GM23338 (cell line): Measurements from ENCODE around the gene CYP19A1. TPM values are rescaled to one million over a fixed set of nuclear protein-coding genes. Genes with fewer than 3 reads are reported as not detected.
"Not testable (repeated sequence)": the region's sequence is repeated elsewhere in the genome, so short reads cannot be mapped to it uniquely, and the experiment has no call there.

Source experiments
- ATAC-seq: fragments of 200-7000 bp; cut with Tn5 transposase; 3 replicates; pipeline ENCODE4 v1.9.1; 2020
- DNase-seq: peaks from one replicate; pipeline ENCODE4 v3.0.0-alpha.2; 2015; ENCODE audit warnings: low spot score
- H2AFZ ChIP-seq: fragments of 200-600 bp; sonication (generic); 2 replicates; pipeline ENCODE4 v1.8.0; 2016; ENCODE audit warnings: antibody characterized with exemption, mild to moderate bottlenecking, moderate library complexity
- H3F3A ChIP-seq: fragments of 200-600 bp; sonication (generic); replicated peaks from 2 replicates; pipeline ENCODE4 v1.8.0; 2017; ENCODE audit warnings: antibody characterized with exemption, mixed run types, low read depth
- H3K27ac ChIP-seq: fragments of 200-600 bp; sonication (generic); 2 replicates; pipeline ENCODE4 v1.6.1; 2016; ENCODE audit warnings: low read depth
- H3K27me3 ChIP-seq: fragments of 200-600 bp; sonication (generic); 2 replicates; pipeline ENCODE4 v1.8.0; 2016; ENCODE audit warnings: mild to moderate bottlenecking, mixed run types, moderate library complexity; ENCODE audit not compliant: insufficient read depth
- H3K36me3 ChIP-seq: fragments of 200-600 bp; sonication (generic); 2 replicates; pipeline ENCODE4 v1.8.0; 2016; ENCODE audit warnings: mild to moderate bottlenecking; ENCODE audit not compliant: insufficient read depth
- H3K4me1 ChIP-seq: fragments of 200-600 bp; sonication (generic); 2 replicates; pipeline ENCODE4 v1.8.0; 2016; ENCODE audit warnings: mild to moderate bottlenecking, moderate library complexity; ENCODE audit not compliant: insufficient read depth
- H3K4me2 ChIP-seq: fragments of 200-600 bp; sonication (generic); 2 replicates; pipeline ENCODE4 v1.7.1; 2017; ENCODE audit warnings: mixed run types
- H3K4me3 ChIP-seq: fragments of 200-600 bp; sonication (generic); 2 replicates; pipeline ENCODE4 v1.6.1; 2016; ENCODE audit warnings: mixed run types
- H3K79me2 ChIP-seq: fragments of 200-600 bp; sonication (generic); replicated peaks from 2 replicates; pipeline ENCODE4 v1.8.0; 2017; ENCODE audit warnings: mild to moderate bottlenecking; ENCODE audit not compliant: insufficient read depth
- H3K9me2 ChIP-seq: fragments of 200-600 bp; sonication (generic); 2 replicates; pipeline ENCODE4 v1.8.0; 2017; ENCODE audit not compliant: insufficient read depth
- H4K20me1 ChIP-seq: fragments of 200-600 bp; sonication (generic); replicated peaks from 2 replicates; pipeline ENCODE4 v1.8.0; 2017; ENCODE audit warnings: mild to moderate bottlenecking; ENCODE audit not compliant: insufficient read depth
- H3K27ac Mint-ChIP-seq: 2 replicates; pipeline ENCODE4 v1.8.0; 2020; ENCODE audit warnings: inconsistent platforms, mild to moderate bottlenecking, moderate library complexity, mixed read lengths
- H3K27me3 Mint-ChIP-seq: 3 replicates; pipeline ENCODE4 v1.8.0; 2022; ENCODE audit warnings: low read depth, mild to moderate bottlenecking, moderate library complexity, mixed read lengths, inconsistent platforms; ENCODE audit not compliant: insufficient read depth, poor library complexity
- H3K36me3 Mint-ChIP-seq: 3 replicates; pipeline ENCODE4 v1.8.0; 2021; ENCODE audit warnings: low read depth, mild to moderate bottlenecking, inconsistent platforms, moderate library complexity, mixed read lengths
- H3K4me1 Mint-ChIP-seq: 3 replicates; pipeline ENCODE4 v1.8.0; 2020; ENCODE audit warnings: mild to moderate bottlenecking, inconsistent platforms, mixed read lengths
- H3K4me3 Mint-ChIP-seq: 3 replicates; pipeline ENCODE4 v1.8.0; 2021; ENCODE audit warnings: moderate library complexity, mild to moderate bottlenecking, inconsistent platforms, mixed read lengths
- H3K9me3 Mint-ChIP-seq: 3 replicates; pipeline ENCODE4 v1.8.0; 2020; ENCODE audit warnings: moderate library complexity, mild to moderate bottlenecking, inconsistent platforms, mixed read lengths
- CREB1 ChIP-seq: fragments of 250-450 bp; sonication (Bioruptor Pico); IDR thresholded peaks from 2 replicates; pipeline ENCODE4 v1.5.0; 2020; ENCODE audit warnings: low read depth, mild to moderate bottlenecking, moderate library complexity
- CTCF ChIP-seq, 2 experiments: fragments of 200-600 bp in 1 of 2; sonication (generic) in 1 of 2; conservative IDR thresholded peaks; 2 replicates each; pipeline versions ENCODE4 v1.5.1 to v1.6.1; 2016 to 2017; ENCODE audit warnings: antibody characterized with exemption in 2 of 2, low read depth in 2 of 2, mild to moderate bottlenecking in 2 of 2, moderate library complexity in 1 of 2
- EZH2 ChIP-seq: fragments of 200-600 bp; sonication (generic); IDR thresholded peaks from one replicate; pipeline ENCODE4 v1.8.0; 2017; ENCODE audit warnings: antibody characterized with exemption, mild to moderate bottlenecking, low read depth; ENCODE audit not compliant: unreplicated experiment
- EZH2phosphoT487 ChIP-seq: fragments of 200-600 bp; sonication (generic); IDR thresholded peaks from one replicate; pipeline ENCODE4 v1.8.1; 2018; ENCODE audit warnings: antibody characterized with exemption; ENCODE audit not compliant: unreplicated experiment
- NANOG ChIP-seq: IDR thresholded peaks from 2 replicates; pipeline ENCODE4 v1.6.1; 2016; ENCODE audit warnings: antibody characterized with exemption, borderline replicate concordance
- POLR2AphosphoS5 ChIP-seq: IDR thresholded peaks from 2 replicates; pipeline ENCODE4 v1.6.1; 2016; ENCODE audit warnings: antibody characterized with exemption, low read depth
- REST ChIP-seq: IDR thresholded peaks from one replicate; pipeline ENCODE4 v1.6.1; 2018; ENCODE audit warnings: antibody characterized with exemption; ENCODE audit not compliant: unreplicated experiment
- ZNF114 ChIP-seq: fragments of 250-450 bp; sonication (Bioruptor Pico); IDR thresholded peaks from 2 replicates; pipeline ENCODE4 v1.5.0; 2020; ENCODE audit warnings: mild to moderate bottlenecking, moderate library complexity
- ZNF331 ChIP-seq: fragments of 250-450 bp; sonication (Bioruptor Pico); IDR thresholded peaks from 2 replicates; pipeline ENCODE4 v1.5.0; 2020; ENCODE audit warnings: low read depth, mild to moderate bottlenecking, moderate library complexity
- polyA plus RNA-seq: library from polyadenylated mRNA; unstranded; fragments of >200 nt; fragmentation: Nextera tagmentation; extraction: Ambion mirVana; gene quantifications from 2 replicates; pipeline ENCODE4 v1.2.1, GENCODE V29; 2016
- total RNA-seq: library from RNA; depleted of rRNA; stranded (reverse); fragments of >200 nt; shearing (Covaris generic); gene quantifications from 2 replicates; pipeline ENCODE4 v1.2.3, GENCODE V29; 2014

Gene CYP19A1
- total and polyA plus RNA-seq, 2 experiments from 2014 or later, result 0.42 TPM; not detected in 1

GRCh38 chr15:51189669-51190385, 148.6 kb downstream of the CYP19A1 start (continued):
- no peak for TF ChIP-seq CREB1 (CRISPR knock-in tag)
- TF ChIP-seq ZNF114 (CRISPR knock-in tag), result no peak
- TF ChIP-seq EZH2, result no peak
- no peak for TF ChIP-seq POLR2AphosphoS5
- no peak for TF ChIP-seq CTCF (conservative IDR thresholded peaks at IDR 0.05; ENCODE audit: low read depth in 2 of 2)
- no peak for TF ChIP-seq NANOG
- TF ChIP-seq ZNF331, result no peak
- TF ChIP-seq REST, result no peak
- no peak for TF ChIP-seq EZH2phosphoT487

GRCh38 chr15:51188791-51189190, 149.6 kb downstream of the CYP19A1 start:
- H3K4me3 Mint-ChIP-seq, H2AFZ ChIP-seq, H3K4me1 Mint-ChIP-seq, DNase-seq, H3K4me2 ChIP-seq, H3K9me3 Mint-ChIP-seq, H3K79me2 ChIP-seq, H3K27me3 Mint-ChIP-seq, H4K20me1 ChIP-seq, H3K4me1 ChIP-seq, H3K27ac Mint-ChIP-seq, H3K36me3 Mint-ChIP-seq, H3K27ac ChIP-seq, H3K27me3 ChIP-seq, H3F3A ChIP-seq, H3K4me3 ChIP-seq, H3K9me2 ChIP-seq, ATAC-seq, H3K36me3 ChIP-seq: not testable (repeated sequence)
